ENCODE results near the gene DUXA.
"Not testable (repeated sequence)": the region's sequence is repeated elsewhere in the genome, so short reads cannot be mapped to it uniquely, and the experiment has no call there.

The DUXA gene

GRCh38 chr19:57152921-57153320 is 14.4 kb downstream of the DUXA start:
- no peak for TF ChIP-seq MYC (IDR thresholded peaks at IDR 0.05; ENCODE audit: low read depth, low read length)
- TF ChIP-seq POLR2A (IDR thresholded peaks at IDR 0.05; ENCODE audit: extremely low read depth, insufficient read length), result no peak
- no peak for TF ChIP-seq CTCF (IDR thresholded peaks at IDR 0.05; ENCODE audit: low read depth, low read length)
- TF ChIP-seq MAX (IDR thresholded peaks at IDR 0.05; ENCODE audit: low read depth, low read length), result no peak
- H3K4me3 ChIP-seq (ENCODE audit: low read depth, low read length), result no peak overlapping the region
- DNase-seq (ENCODE audit: low read depth), result no peak

- TF ChIP-seq MYC (IDR thresholded peaks at IDR 0.05; ENCODE audit: low read depth, low read length) (no peak), CTCF (IDR thresholded peaks at IDR 0.05; ENCODE audit: low read depth, low read length) (no peak), POLR2A (IDR thresholded peaks at IDR 0.05; ENCODE audit: extremely low read depth, insufficient read length) (no peak), MAX (IDR thresholded peaks at IDR 0.05; ENCODE audit: low read depth, low read length) (no peak)
- H3K4me3 ChIP-seq (ENCODE audit: low read depth, low read length), result no peak overlapping the region
- DNase-seq (ENCODE audit: low read depth), result no peak
Measured at GRCh38 chr19:57141699-57142098, 25.6 kb downstream of the DUXA start.

GRCh38 chr19:57135797-57136196 is 31.5 kb downstream of the DUXA start:
- TF ChIP-seq CTCF (IDR thresholded peaks at IDR 0.05; ENCODE audit: low read depth, low read length), result no peak
- DNase-seq (ENCODE audit: low read depth), result no peak
- H3K4me3 ChIP-seq (ENCODE audit: low read depth, low read length), result no peak overlapping the region

GRCh38 chr19:57127403-57127802 is 39.9 kb downstream of the DUXA start:
- not testable (repeated sequence) for DNase-seq (ENCODE audit: low read depth); H3K4me3 ChIP-seq (ENCODE audit: low read depth, low read length)

GRCh38 chr19:57123882-57124281 is 43.4 kb downstream of the DUXA start:
- no peak for TF ChIP-seq POLR2A (IDR thresholded peaks at IDR 0.05; ENCODE audit: extremely low read depth, insufficient read length)
- no peak for TF ChIP-seq MYC (IDR thresholded peaks at IDR 0.05; ENCODE audit: low read depth, low read length)
- TF ChIP-seq MAX (IDR thresholded peaks at IDR 0.05; ENCODE audit: low read depth, low read length), result no peak
- H3K4me3 ChIP-seq (ENCODE audit: low read depth, low read length), result no peak overlapping the region
- no peak for DNase-seq (ENCODE audit: low read depth)

GRCh38 chr19:57118848-57119247 is 48.4 kb downstream of the DUXA start:
- DNase-seq (ENCODE audit: low read depth), result no peak
- TF ChIP-seq MYC (IDR thresholded peaks at IDR 0.05; ENCODE audit: low read depth, low read length), result no peak
- TF ChIP-seq CTCF (IDR thresholded peaks at IDR 0.05; ENCODE audit: low read depth, low read length), result no peak
- no peak for TF ChIP-seq POLR2A (IDR thresholded peaks at IDR 0.05; ENCODE audit: extremely low read depth, insufficient read length)
- TF ChIP-seq MAX (IDR thresholded peaks at IDR 0.05; ENCODE audit: low read depth, low read length), result no peak
- no peak overlapping the region for H3K4me3 ChIP-seq (ENCODE audit: low read depth, low read length)

GRCh38 chr19:57113501-57113900 is 53.8 kb downstream of the DUXA start:
- DNase-seq (ENCODE audit: low read depth); H3K4me3 ChIP-seq (ENCODE audit: low read depth, low read length): not testable (repeated sequence)

GRCh38 chr19:57111329-57111644 is 56.0 kb downstream of the DUXA start:
- no peak for DNase-seq (ENCODE audit: low read depth)
- no peak for TF ChIP-seq MAX (IDR thresholded peaks at IDR 0.05; ENCODE audit: low read depth, low read length)
- TF ChIP-seq MYC (IDR thresholded peaks at IDR 0.05; ENCODE audit: low read depth, low read length), result no peak
- TF ChIP-seq CTCF (IDR thresholded peaks at IDR 0.05; ENCODE audit: low read depth, low read length), result no peak
- TF ChIP-seq POLR2A (IDR thresholded peaks at IDR 0.05; ENCODE audit: extremely low read depth, insufficient read length), result no peak
- H3K4me3 ChIP-seq (ENCODE audit: low read depth, low read length), result no peak overlapping the region
